ENCODE results near the gene GPR137. TPM values are rescaled to one million over a fixed set of nuclear protein-coding genes. Genes with fewer than 3 reads are reported as not detected.
A peak's percentile ranks its signal among the peaks of the same experiment; 100 is the strongest.

The GPR137 gene
- total and polyA plus RNA-seq, 9 of the 15 experiments (the other 6 are each of a cell fraction or from before 2014, with no cell fraction given): 0.32 to 26.7 (median 10.7) TPM

- TF ChIP-seq CLOCK (CRISPR knock-in tag; IDR thresholded peaks at IDR 0.05; ENCODE audit: borderline replicate concordance) (no peak), ZNF445 (CRISPR knock-in tag; IDR thresholded peaks at IDR 0.05; ENCODE audit: low read depth) (no peak), RBM22 (IDR thresholded peaks at IDR 0.05; ENCODE audit: low read depth, low read length, poor library complexity, severe bottlenecking) (no peak), MYBL2 (IDR thresholded peaks at IDR 0.05; ENCODE audit: low read depth) (no peak), MYBL2 (CRISPR knock-in tag; IDR thresholded peaks at IDR 0.05; ENCODE audit: borderline replicate concordance) (no peak), RBFOX2 (IDR thresholded peaks at IDR 0.05; ENCODE audit: low read depth, low read length) (no peak), ZNF79 (CRISPR knock-in tag; IDR thresholded peaks at IDR 0.05; ENCODE audit: low read depth) (no peak), TFAP4 (CRISPR knock-in tag; IDR thresholded peaks at IDR 0.05; ENCODE audit: borderline replicate concordance) (peak; percentile 100), ZNF175 (CRISPR knock-in tag; IDR thresholded peaks at IDR 0.05; ENCODE audit: low read depth) (peak; percentile 95), ZBTB11 (CRISPR knock-in tag; IDR thresholded peaks at IDR 0.05) (peak in 1 of 3 experiments; percentile 83; a peak in 2 of 6 replicates), SMARCA4 (IDR thresholded peaks at IDR 0.05) (peak; percentile 99), MEF2D (tag; conservative IDR thresholded peaks at IDR 0.05; ENCODE audit: low read depth) (0 out of 2 replicates have a peak, but pooled peaks have one; percentile 26), ZFP91 (CRISPR knock-in tag; IDR thresholded peaks at IDR 0.05) (0 out of 2 replicates have a peak, but pooled peaks have one; percentile 23), PTBP1 (IDR thresholded peaks at IDR 0.05; ENCODE audit: low read depth, low read length) (peak; percentile 68; the same call in 1 of the 2 replicates)
Measured at GRCh38 chr11:64334764-64335735, 49.4 kb downstream of the GPR137 start (continued).
